ENCODE data around the gene ZCCHC24.

The ZCCHC24 gene

GRCh38 chr10:79407811-79408795, 37.3 kb downstream of the ZCCHC24 start:
- no peak for DNase-seq

GRCh38 chr10:79407423-79407796, 38.0 kb downstream of the ZCCHC24 start:
- DNase-seq: no peak

GRCh38 chr10:79406683-79407422, 38.6 kb downstream of the ZCCHC24 start:
- no peak for DNase-seq

GRCh38 chr10:79405995-79406515, 39.4 kb downstream of the ZCCHC24 start:
- no peak for DNase-seq

GRCh38 chr10:79405221-79405994, 40.0 kb downstream of the ZCCHC24 start:
- DNase-seq: no peak

- DNase-seq: no peak
These were observed 40.7 kb downstream of the ZCCHC24 start for GRCh38 chr10:79404690-79405131.

- no peak for DNase-seq
These were observed 41.2 kb downstream of the ZCCHC24 start for GRCh38 chr10:79404231-79404609.

GRCh38 chr10:79403441-79404230, 41.8 kb downstream of the ZCCHC24 start:
- no peak for DNase-seq

GRCh38 chr10:79402951-79403350, 42.5 kb downstream of the ZCCHC24 start:
- DNase-seq: no peak

- DNase-seq: no peak
These were observed 42.8 kb downstream of the ZCCHC24 start for GRCh38 chr10:79402625-79402946.

- no peak for DNase-seq
These were observed 44.2 kb downstream of the ZCCHC24 start for GRCh38 chr10:79401015-79401921.

- DNase-seq: peak; percentile 48
These were observed 45.0 kb downstream of the ZCCHC24 start for GRCh38 chr10:79400146-79401004.

- no peak for DNase-seq
These were observed 46.1 kb downstream of the ZCCHC24 start for GRCh38 chr10:79399223-79399831.

GRCh38 chr10:79398642-79399041, 46.8 kb downstream of the ZCCHC24 start:
- no peak for DNase-seq

- no peak for DNase-seq
These were observed 47.7 kb downstream of the ZCCHC24 start for GRCh38 chr10:79397575-79398303.

- DNase-seq: no peak
These were observed 48.4 kb downstream of the ZCCHC24 start for GRCh38 chr10:79397051-79397450.

- DNase-seq: no peak
These were observed 48.9 kb downstream of the ZCCHC24 start for GRCh38 chr10:79396520-79396919.

GRCh38 chr10:79394664-79395063, 50.8 kb downstream of the ZCCHC24 start:
- no peak for DNase-seq
